GM12865 (cell line): ENCODE data around the gene CIAO2B.

Experiments
- DNase-seq: peaks from one replicate; pipeline ENCODE4 v3.0.0; 2010; ENCODE audit warnings: low read depth
- H3K4me3 ChIP-seq: 2 replicates; pipeline ENCODE4 v1.5.1; 2011; ENCODE audit warnings: mild to moderate bottlenecking, low read depth, low read length, control low read depth
- TF ChIP-seq, protein P1 (sequence below): IDR thresholded peaks from 2 replicates; pipeline ENCODE4 v1.5.1; 2011; ENCODE audit warnings: low read length, control low read depth, low read depth, inconsistent platforms; ENCODE audit not compliant: insufficient read depth; ENCODE audit errors: missing control alignments

The CIAO2B gene

DNA sequence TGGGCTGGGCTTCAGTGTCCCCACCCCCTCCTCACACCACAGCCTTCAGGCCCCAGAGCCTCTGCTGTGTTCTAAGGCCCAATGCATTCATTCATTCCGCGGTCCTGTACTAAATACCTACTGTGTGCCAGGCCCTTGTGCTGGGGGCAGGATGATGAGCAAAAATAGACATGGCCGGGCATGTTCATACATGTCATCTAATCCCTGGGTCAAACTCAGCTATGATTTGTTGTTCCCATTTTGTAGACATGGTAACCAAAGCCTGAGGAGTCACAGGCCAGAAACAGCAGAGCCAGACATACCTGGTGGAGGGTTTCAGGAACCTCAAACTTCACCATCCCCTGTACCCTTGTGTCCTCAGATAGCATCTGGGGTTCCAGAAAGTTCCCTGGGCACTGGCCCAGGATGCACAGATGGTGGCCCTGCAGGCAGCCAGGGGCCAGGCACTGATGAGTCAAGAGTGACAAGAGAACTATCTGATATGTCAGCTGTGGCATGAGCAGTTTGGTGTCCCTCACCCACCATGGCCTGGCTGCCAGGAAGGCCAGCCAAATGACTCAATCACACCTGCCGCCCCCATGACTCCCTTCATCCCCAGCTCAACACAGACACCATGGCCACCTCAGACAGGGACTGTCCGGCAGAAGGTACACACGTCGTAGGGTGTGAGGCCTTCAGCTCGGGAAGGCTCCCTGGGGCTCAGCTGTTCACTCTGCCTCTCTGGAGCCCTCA lies 6.1 kb downstream of the CIAO2B start:
- TF ChIP-seq, protein P1, sequence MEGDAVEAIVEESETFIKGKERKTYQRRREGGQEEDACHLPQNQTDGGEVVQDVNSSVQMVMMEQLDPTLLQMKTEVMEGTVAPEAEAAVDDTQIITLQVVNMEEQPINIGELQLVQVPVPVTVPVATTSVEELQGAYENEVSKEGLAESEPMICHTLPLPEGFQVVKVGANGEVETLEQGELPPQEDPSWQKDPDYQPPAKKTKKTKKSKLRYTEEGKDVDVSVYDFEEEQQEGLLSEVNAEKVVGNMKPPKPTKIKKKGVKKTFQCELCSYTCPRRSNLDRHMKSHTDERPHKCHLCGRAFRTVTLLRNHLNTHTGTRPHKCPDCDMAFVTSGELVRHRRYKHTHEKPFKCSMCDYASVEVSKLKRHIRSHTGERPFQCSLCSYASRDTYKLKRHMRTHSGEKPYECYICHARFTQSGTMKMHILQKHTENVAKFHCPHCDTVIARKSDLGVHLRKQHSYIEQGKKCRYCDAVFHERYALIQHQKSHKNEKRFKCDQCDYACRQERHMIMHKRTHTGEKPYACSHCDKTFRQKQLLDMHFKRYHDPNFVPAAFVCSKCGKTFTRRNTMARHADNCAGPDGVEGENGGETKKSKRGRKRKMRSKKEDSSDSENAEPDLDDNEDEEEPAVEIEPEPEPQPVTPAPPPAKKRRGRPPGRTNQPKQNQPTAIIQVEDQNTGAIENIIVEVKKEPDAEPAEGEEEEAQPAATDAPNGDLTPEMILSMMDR, result no peak
- no peak overlapping the region for H3K4me3 ChIP-seq
- peak; percentile 20 for DNase-seq

DNA sequence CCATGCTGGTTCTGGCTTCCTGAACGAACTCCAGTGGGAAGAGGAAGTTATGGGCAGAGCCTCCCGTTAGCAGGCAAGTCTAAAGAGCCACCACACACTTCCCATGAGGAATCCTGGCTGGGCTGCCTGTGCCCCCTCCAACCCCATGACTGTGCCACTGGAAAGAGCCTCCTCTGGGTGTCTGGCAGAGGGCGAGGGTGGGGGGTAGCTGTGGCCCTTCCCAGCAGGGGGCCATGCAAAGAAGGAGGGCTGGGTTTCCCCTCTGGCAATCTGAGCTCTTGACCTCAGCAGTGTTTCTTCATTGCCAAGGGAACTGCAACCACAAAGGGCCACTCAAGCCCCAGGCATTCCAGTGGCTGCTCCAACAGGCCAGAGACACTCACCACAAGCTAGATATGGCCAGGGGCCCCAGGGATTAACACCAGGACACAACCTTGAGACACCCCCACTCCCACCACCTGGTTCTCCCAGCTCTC lies 7.2 kb downstream of the CIAO2B start:
- TF ChIP-seq, protein P1, result no peak
- DNase-seq, result peak; percentile 49
- H3K4me3 ChIP-seq, result no peak overlapping the region

DNA sequence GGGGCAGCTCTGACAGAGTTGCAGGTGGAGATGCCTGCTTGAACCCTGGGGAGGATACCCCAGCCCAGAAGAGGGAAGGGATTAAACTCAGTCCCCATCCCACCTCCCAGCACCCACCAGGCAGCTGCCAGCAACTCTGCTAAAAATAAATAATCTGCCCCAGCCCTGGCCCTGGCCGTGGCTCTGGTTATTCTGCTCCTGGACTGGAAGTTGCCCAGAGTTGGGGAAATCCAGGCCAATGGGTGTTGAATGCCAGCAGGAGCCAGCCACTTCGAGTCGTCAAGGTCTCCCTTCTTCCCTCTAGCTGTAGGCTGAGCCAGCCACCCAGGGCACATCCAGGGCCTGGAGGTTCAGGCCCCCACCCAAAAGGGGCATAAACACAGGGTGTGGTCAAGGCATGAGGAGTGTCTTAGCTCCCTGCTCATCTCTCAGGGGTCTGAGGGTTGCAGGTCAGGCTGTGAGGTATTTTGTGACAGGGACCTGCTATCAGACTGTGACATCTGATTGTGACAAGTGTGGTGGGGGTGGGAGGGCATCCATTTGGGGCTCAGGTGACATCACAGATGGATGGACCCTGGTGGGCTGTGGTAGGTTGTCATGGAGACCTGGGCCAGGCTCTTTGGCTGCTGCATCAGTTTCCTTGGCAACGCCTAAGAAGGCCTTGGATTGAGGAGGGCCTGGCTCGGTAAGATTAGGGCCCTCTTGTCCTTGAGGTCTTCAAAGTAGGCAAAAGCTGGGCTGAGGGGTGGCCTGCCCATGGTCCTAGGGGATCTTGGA lies 7.8 kb downstream of the CIAO2B start:
- TF ChIP-seq, protein P1, result no peak
- no peak for DNase-seq

DNA sequence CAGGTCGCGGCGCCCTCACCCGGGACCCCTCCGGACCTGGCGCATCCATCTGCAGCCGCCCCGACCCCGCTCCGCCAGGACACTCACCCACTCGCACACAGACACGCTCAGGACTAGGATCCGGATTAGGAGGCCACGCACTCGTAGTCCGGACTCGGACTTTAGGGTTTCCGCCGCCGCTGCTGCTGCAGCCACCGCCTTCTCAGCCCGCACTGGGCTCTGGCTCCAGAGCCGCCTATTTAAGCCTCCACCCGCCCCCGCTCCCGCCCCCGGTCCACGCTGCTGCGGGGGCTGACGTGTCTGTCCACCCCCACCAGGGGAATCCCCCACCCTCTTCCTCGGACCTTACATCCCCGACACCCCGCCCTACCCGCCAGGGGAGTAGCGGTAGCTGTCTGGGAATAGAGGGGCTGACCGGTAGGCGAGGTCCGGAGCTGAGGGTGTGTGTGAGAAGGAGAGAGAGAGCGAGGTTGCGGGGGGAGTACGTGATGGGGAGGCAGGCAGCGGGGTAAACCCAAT lies 8.8 kb downstream of the CIAO2B start, which contains the start of gene RRAD:
TSS of gene RRAD (minus strand) at position 214 of the 519 bp plus-strand sequence. CDS start 356 bp downstream, outside the sequence.
- peak within 1 kb of the TSS; percentile 52 for H3K4me3 ChIP-seq
- TF ChIP-seq, protein P1, result no peak
- no peak for DNase-seq

More for the DNA sequence above, 7.8 kb downstream of the CIAO2B start:
- H3K4me3 ChIP-seq, result no peak overlapping the region

DNA sequence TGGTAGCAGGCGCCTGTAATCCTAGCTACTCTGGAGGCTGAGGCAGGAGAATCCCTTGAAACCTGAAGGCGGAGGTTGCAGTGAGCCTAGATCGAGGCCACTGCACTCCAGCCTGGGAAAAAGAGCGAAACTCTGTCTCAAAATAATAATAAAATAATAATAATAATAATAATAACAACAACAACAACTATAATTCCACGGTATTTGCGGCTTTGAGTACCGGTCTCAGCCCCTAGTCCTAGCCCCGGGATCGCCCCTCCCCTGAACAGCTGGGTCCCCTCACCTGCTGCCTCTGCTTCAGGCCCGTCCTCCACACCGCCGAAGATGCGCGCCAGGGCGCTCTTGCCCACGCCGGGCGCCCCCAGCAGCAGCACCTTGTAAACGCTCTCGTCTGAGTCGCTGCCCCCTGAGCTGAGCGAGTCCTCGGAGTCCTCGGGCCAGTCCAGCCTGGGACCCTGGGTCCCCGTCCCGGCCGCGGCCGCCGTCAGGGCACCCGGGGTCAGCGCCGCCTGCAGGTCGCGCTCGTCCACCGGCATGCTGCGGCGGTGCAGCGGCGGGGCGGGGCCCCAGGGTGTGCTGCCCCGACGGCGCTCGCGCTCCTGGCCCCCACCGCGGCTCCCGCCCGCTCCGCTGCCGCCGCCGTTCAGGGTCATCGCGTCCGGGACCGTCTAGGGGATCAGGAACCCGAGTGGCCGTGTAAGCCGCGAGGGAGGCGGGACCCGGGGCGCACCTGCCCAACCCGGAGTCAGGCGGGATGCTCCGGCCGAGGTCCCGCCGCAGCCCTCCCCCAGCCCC lies 9.5 kb downstream of the CIAO2B start:
- peak overlapping the region; percentile 52 for H3K4me3 ChIP-seq
- DNase-seq, result peak; percentile 45
- TF ChIP-seq, protein P1, result peak; percentile 58

DNA sequence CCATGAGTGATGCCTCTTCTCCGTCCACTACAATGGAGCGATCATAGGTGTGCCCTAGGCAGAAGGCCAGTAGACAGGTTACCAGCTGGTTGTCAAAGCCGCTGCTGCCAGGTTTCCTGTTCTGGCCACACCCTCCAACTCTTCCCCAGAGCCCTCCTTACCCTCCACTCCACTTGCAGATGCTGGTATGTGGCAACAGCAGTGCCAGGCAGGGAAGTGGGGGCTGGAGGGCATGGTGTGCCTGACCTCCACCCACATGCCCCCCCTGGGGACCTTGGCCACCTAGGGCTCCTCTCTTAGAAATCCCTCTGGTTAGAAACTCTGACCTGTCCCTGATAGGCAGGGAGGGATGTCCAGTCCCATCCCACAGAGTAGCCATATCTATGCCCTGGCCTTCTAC lies 10.3 kb downstream of the CIAO2B start:
- no peak for DNase-seq
- no peak overlapping the region for H3K4me3 ChIP-seq
- TF ChIP-seq, protein P1, result no peak
